ENCODE measurements around the gene RAB11FIP4.

DNA sequence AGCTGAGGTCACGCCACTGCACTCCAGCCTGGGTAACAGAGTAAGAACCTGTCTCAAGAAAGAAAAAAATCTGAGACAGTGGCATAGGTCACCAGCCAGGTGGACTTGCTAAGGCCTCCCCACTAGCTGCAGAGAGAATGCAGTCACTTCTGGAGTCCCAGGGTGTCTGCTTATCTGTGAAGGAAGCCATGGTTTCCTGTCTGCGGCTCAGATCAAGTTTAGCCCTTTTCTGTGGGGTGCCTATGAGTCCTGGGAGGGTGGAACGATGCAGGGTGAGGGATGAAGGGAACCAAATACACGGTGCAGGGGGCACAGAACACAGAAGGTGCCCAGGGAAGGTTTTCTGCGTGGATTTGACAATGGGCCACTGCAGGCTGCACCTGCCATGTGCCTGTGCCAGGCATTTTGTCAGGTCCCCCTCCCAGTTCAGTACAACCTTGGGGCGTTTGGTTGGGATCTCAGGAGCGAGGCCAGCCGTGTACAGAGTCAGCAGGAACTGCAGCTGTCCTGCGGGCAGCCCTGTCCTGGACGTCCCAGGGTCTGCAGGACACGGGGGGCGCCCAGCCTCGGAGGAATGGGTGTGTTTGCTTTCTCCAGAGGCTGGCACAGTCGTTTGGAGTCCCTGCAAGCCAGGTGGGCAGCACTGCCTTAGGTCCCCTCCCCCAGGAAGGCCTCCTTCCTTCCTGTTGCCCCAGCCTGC, 41.8 kb downstream of the RAB11FIP4 start:
- TF ChIP-seq POLR2AphosphoS5 (IDR thresholded peaks at IDR 0.05) (no peak), POLR2A (IDR thresholded peaks at IDR 0.05) (no peak), EP300 (IDR thresholded peaks at IDR 0.05) (no peak)
